GM12875 (cell line): ENCODE measurements around the gene CCDC78.

Experiments
- H3K4me3 ChIP-seq: one replicate; pipeline ENCODE4 v1.5.1; 2011; ENCODE audit warnings: low read depth, low read length, control low read depth
- TF ChIP-seq, protein P1 (sequence below): IDR thresholded peaks from 2 replicates; pipeline ENCODE4 v1.5.1; 2011; ENCODE audit warnings: low read depth, mild to moderate bottlenecking, control low read depth, inconsistent platforms, low read length, moderate library complexity, borderline replicate concordance; ENCODE audit not compliant: insufficient read depth

The CCDC78 gene

GRCh38 chr16:734981-735881, 9.0 kb upstream of the CCDC78 start:
- no peak overlapping the region for H3K4me3 ChIP-seq
- TF ChIP-seq, protein P1, sequence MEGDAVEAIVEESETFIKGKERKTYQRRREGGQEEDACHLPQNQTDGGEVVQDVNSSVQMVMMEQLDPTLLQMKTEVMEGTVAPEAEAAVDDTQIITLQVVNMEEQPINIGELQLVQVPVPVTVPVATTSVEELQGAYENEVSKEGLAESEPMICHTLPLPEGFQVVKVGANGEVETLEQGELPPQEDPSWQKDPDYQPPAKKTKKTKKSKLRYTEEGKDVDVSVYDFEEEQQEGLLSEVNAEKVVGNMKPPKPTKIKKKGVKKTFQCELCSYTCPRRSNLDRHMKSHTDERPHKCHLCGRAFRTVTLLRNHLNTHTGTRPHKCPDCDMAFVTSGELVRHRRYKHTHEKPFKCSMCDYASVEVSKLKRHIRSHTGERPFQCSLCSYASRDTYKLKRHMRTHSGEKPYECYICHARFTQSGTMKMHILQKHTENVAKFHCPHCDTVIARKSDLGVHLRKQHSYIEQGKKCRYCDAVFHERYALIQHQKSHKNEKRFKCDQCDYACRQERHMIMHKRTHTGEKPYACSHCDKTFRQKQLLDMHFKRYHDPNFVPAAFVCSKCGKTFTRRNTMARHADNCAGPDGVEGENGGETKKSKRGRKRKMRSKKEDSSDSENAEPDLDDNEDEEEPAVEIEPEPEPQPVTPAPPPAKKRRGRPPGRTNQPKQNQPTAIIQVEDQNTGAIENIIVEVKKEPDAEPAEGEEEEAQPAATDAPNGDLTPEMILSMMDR, result no peak

DNA sequence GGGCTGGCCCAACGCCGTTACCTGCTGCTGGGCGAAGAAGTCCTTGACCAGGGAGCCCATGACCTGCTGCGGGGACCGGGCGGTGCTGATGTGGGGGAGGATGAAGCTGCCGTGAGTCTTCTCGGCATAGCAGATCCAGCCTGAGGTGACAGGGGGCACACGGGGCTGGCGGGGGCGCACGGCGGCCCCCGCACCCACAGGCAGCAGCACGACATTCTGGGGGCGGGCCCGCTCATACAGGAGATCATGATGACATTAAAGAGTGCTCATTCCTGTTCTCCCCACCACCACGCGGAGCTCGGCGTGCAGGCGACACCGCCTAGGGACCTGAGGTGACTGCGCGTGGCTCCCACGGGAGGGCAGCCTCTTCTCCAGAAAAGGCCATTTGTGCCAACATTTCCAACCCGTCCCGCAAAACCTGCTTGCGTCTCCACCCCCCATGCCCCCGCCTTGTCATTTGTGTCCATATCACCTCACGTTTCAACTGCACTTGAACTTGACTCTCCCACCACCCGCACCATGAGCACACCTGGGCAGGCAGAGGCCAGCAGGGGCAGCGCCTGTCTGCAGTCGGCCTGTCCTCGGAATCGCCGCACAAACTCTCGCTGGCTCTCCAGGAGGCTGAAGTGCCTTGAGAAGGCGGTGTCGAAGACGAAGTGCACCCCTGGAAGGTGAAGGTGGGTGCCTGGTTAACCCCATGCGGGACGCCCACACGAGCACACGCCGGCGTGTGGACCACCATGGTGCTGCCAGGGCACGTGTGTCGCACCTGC, 8.2 kb upstream of the CCDC78 start:
- no peak overlapping the region for H3K4me3 ChIP-seq
- TF ChIP-seq, protein P1, result no peak

GRCh38 chr16:733382-734207, 7.4 kb upstream of the CCDC78 start:
- TF ChIP-seq, protein P1, result peak; percentile 58
- no peak overlapping the region for H3K4me3 ChIP-seq

DNA sequence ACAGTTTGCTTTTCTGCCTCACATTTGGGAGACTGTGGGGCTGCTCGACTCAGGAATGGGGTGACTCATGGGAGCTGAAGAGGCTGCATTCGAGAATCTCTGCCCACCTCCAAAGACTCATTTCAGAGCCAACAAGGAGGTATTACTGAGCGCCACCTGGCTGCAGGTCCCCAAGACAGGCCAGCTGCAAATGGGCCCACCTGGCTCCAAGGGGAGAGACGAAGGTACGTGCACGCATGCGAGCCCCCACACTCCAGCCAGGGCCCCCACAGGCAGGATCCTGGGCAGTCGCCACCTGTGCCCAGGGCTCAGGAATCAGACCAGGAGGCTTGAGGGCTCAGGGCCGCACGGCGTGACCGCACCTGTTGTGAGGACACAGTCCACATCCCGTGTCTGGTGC, 6.7 kb upstream of the CCDC78 start:
- H3K4me3 ChIP-seq, result no peak overlapping the region
- TF ChIP-seq, protein P1, result no peak

- TF ChIP-seq, protein P1, result no peak
- H3K4me3 ChIP-seq, result no peak overlapping the region
These were observed 6.1 kb upstream of the CCDC78 start for GRCh38 chr16:732332-732731.

DNA sequence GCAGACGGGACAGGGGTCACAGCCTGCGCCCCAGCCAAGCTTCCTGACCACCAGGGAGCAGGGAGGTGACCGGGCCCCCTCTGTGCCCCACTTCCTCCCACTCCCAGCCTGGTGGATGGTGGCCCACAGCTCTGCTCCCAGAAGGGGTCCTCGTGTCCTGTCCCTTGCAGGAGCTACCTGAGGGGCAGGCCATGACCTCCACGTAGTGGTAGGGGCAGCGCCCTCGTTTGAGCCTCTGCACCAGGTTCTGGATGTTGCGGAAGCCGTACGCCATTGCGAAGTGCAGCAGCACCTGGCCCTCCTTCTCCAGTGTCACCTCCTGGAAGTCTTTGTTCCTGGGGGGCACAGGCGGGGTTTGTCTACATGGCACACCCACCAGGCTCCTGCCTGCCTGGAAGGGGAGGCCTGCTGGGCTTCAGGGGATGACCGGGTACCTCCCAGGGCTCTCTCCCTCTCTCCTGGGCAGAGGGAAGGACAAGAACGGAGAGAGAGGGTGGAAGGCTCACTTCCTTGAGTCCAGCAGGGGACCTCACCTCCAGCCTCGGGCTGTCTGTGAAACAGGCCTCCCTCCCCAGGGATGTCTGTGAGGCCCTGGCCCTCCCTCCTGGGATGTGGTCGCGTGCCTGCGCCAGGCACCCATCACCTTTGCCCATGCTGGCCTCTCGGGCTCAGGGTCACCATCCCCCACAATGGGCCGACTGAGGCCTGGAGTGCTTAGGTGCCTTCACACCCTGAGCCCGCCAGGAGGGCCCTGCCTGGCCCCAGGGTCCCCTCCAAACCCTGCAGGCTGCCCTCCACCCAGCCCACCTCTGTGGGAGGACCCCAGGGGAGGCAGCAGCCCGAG, 4.6 kb upstream of the CCDC78 start:
- TF ChIP-seq, protein P1, result no peak
- H3K4me3 ChIP-seq, result no peak overlapping the region
